Midbrain (tissue), 1 donor: ENCODE results near the gene LYST.

Source experiments
- DNase-seq: peaks from one replicate; lab custom pipeline; 2025; lab: John Stamatoyannopoulos, UW

The LYST gene

DNA sequence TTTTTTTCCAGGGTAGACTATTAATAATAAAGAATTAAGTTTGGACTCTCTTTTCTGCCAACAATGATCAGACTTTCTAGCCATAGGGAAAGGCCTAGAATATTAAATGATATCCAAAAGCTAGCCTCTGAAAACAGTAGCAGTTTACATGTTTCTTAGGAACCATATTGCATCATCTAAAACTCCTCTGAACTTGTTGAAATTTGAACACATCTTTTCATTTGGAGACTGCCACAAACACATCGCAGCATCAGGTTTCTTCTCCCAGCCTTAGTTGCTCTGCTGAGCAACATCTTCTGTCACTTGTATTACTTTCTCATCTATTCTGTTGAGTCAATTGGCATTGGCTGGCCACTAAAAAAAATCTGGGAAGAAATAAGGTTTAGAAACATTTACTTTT, 153.9 kb downstream of the LYST start:
- no peak for DNase-seq

DNA sequence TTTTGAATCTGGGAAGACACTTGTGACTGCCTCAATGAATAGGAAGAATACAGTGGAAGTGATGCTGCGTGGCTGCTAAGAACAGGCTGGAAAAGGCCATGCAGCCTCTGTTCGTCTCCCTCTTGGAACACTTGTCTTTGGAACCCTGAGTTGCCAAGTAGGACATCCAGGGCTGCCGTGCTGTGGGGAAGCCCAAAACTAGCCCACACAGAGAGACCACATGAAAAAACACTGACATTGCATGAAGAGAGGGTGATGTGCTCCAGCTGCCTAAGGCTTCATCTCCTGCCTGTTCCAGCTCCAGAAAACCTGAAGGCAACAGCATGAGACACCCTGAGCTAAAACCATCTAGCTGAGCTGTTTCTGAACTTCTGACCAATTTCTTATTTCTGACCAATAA, 156.0 kb downstream of the LYST start:
- no peak for DNase-seq

DNA sequence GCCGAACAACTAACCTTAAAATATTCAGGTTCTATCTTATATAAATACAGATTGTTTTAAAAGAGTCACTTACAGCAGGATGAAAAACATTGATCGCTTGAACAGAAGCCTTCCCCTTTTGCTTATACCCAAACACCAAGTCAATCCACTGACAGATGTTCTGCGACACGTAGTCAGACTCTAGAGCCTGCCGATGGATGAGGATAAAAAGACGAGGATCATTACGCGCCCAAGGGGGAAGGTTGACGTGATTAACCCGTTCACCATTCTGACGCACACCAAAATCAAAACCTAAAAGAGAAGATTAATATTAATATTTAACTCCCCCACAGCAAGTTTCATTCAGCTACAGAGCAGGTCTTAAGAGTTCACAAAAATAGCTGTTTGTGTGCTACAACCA, 157.7 kb downstream of the LYST start:
- DNase-seq = no peak

DNA sequence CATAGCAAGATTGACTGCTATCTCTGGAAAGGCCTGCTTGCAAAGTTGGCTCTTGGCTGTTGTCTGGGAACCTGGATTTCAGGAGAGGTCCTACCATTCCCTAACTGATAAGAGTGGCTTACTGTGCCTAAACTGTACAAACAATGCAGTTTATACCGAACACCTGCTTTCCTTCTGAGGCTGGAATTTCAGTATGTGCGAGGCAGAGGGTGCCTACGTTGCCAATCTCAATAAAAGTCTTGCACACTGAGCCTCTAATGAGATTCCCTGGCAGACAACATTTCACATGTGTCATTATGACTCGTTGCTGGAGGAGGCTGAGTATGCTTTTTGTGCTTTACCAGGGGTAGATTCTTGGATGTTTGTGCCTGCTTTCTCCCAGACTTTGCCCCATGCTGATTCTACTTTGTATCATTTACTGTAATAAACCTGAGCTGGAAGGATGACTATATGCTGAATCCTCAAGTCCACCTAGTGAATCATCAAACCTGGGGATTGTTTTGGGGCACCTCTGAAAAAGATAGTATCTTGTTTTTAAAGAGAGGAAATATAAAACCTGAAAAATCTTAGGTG, 158.2 kb downstream of the LYST start:
- no peak for DNase-seq

DNA sequence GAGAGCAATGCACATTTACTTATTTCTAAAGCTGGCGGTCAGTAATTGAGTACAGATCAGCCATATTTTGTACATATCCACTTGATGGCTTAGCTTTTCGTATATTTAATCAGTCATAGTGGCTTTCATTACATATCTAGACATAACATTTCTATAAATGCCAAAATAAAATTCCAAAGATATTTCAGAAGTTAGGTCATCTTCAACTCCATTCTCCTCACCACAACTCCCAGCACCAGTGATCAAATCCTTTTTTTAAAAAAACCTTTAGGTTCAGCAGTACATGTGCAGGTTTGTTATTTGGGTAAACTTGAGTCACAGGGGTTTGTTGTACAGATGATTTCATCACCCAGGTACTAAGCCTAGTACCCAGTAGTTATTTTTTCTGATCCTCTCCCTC, 163.2 kb downstream of the LYST start:
- no peak for DNase-seq

DNA sequence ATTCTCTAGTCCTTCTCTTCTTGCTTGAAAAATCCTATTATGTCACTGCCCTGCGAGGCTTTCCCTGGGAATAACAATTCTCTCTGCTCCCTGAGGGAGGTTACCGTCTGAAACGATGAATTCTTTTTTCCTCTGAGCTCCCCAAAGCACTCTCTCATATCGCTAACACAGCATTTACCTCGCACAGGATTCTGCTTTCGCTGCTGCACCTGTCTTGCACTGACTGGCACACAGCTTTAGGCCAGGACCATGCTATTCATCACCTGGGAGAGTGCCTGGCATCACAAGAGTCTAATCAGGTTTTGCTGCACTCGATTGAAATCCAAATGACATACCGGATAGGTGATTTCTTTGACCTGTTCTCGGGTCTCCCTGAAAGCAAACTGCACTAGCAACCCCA, 164.3 kb downstream of the LYST start:
- no peak for DNase-seq

DNA sequence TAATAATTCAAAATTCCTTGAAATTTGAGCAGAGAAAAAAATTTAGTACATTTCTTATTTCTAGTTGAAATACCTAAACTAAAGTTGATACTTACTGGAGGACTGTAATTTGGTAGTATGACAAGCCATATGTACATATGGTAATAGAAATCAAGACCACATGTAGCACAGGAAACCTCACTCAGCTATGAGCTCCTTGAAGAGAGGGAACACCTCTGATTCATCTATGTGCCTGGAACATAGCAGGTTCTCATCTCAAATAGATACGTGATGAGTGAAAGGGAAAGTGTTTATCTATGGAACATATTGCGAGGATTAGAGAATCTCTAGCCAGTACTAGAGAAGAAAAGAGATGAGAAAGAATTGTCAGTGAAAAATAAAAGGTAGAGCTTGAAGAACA, 169.2 kb downstream of the LYST start:
- DNase-seq = no peak

DNA sequence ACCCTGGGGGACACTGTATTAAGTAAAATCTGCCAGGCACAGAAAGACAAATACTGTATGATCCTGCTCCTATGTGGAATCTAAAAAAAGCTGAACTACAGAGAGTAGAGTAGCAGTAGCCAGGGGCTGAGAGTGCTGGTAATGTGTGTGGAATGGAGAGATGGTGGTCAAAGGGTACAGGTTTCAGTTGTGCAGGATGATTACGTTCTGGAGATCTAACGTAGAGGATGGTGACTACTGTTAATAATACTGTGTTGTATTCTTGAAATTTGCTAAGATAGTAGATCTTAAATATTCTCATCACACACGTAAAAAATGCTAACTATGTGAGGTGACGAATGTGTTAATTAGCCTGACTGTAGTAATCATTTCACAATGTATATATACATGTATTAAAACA, 177.3 kb downstream of the LYST start:
- DNase-seq = no peak

DNA sequence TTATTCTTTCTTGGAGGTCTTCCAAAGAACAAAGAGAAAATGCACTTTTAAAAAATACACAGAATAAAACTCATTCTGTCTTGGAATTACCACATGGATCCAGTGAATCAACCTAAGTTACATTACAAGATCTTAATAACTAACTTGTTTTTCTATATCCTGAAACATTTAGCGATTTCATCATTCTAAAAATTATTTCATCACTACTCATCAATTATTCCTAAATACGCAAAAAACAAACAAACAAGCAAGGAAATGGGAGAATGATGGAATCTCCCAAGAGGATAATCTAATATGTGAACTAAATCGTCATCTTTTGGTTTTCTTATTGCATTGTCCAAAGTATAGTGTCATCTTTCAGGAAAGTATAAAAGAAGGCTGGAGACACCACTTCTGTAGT, 178.6 kb downstream of the LYST start:
- no peak for DNase-seq

DNA sequence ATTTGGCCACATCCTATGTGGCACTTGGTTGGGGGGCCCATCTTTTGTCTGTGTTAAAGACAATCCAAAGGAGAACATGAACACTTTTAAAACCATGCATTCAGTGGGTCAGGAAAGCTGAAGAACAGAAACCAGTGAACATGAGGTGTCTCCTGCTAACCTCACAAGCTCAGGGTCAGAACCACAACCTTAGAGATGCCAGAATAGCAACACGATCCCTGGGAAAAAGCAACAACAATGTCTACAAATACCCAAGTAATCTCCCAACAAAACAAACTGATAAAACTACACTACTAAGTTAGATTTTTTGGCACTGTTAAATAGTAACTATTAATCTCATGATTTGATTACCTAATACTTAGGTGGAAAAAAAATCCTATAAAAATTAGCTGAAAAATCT, 183.1 kb downstream of the LYST start:
- DNase-seq = no peak

DNA sequence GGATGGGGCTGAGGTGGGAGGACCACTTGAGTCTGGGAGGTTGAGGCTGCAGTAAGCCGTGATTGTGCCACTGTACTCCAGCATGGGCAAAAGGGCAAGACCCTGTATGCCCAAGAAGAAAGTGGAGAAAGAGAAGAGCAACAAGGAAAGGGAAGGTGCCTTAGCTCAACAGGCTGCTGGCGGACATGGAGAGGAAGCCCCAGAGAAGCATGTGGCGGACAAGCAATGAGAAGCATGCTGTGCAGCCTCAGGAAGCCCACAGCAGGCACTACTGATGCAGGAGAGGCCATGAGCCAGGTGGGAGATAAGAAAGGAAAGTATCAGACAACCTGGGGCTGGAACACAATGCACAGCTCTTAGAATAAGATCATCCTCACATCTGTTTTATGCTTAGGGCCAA, 184.5 kb downstream of the LYST start:
- DNase-seq = no peak

DNA sequence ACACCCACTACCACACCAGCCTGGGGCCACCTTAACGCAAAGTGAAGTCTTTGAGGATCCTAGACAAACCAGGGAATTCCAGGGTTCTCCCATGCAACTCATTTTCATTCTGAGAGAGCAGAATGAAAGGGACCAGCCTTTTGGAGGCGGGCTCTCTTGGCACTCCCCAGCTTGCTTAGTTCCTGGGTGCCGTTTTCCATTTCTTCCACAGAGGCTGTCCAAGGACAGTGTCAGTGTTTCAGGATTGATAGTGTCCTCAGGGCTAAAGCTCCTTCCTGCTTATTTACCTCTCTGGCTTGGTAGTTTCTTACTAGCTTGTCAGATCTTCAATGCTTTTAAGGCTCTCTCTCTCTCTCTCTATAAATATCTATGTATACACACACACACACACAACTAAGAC, 187.1 kb downstream of the LYST start:
- DNase-seq = no peak

DNA sequence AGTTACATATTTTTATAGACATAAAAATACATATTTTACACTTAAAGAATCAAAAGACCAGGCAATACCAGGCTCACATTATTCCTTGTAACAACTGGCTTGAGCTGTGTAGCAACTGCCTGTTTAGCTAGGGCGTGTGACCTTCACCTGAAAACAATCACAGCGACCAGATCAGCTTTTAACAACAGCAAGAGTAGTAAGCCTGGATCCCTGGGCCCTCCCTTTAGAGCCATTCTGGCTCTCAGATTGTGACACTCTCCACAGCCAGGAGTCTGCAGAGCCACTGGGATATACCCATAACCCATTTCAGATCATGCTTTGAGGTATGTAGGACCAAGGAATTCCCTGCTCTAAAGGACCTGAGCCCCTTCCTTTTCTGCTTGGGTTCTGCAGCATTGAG, 187.7 kb downstream of the LYST start:
- DNase-seq = no peak

DNA sequence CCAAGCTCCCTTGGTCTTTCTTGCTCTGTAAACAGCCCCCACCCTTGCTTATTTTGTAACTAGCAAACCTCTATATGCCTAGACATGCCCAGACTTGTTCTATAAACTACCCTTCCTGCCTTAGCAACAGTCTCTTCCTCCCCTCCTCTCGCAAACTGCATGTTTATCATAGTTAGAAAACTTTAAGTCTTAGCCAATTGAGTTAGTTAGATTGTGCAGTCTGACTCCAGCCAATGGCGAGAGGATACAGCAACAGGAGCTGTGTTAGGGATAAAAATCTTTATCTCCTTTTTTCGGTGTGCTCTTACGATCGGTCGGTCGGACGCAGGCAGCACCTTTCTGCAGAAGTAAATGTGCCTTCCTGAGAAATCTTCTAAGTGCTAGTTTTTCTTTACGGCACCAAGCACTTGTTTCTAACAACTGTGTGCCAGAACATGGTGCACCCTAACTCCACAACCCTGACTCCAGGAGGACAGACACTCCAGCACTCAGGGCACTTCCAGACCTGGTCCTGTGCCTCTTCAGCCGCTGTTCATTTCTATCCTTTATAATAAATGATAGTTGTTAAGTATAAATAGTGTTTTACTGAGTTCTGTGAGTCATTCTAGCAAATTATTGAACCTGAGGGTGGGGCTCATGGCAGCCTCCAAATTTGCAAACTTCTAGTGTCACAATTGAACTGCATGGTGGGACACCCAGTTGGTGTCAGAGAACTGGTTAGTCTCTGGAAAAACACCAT, 191.4 kb downstream of the LYST start:
- no peak for DNase-seq

DNA sequence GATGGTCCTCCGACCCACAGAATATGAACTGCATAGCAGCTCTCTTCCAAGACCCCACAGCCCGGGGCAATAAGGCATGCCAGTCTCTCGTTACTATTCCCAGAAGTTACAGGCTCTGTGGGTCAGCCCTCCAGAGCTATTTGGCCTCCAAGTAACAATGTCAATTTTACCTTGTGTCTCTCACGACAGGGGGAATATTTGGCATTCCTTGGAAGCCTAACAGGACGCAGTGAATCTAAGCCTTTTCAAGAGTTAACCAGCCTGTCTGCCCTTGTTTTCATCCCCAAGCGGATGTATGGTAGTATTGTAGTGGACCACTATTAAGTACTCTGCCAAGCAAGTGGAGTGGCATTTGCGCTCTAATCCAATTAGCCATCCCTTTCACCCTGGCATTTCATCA, 192.7 kb downstream of the LYST start:
- DNase-seq = no peak

DNA sequence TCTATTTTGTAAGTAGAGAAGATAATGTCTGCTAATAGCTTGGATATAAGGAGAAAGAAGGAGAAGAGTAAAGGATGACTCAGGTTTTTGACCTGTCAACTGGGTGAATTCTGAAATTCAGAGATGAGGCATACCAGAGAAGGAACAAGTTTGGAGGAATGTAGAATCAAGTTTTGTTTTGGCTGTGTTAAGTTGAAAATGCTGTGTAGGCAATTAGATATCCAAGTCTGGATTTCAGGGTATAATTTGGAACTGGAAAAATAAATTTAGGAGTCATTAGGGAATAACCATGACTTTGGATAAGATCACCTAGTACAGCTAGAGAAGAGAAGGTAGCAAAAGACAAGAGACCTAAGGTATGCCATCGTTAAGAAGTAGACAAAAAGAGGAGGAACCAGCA, 194.7 kb downstream of the LYST start:
- no peak for DNase-seq

DNA sequence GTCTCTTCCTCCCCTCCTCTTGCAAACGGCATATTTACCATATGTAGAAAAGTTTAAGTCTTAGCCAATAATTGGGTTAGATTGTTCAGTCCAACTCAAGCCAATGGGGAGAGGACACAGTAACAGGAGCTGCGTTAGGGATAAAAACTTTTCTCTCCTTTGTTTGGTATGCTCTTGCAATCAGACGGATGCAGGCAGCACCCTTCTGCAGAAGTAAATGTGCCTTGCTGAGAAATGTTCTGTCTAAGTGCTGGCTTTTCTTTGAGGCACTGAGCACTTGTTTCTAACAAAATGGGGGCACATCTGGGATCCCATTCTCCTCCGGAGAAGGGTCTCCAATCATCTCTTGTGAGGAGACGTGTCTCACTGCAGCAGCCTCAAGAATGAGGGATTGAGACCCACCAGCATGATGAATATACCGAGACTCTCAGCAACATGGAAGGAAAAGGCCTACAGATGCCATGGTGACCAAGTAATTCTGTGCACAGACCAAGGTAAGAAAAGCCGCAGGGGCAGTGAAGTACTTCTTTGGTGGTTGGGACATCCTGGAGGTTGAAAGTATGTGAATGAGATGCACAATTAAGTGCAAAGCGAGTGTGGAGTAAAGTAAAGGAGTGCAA, 196.4 kb downstream of the LYST start:
- no peak for DNase-seq

DNA sequence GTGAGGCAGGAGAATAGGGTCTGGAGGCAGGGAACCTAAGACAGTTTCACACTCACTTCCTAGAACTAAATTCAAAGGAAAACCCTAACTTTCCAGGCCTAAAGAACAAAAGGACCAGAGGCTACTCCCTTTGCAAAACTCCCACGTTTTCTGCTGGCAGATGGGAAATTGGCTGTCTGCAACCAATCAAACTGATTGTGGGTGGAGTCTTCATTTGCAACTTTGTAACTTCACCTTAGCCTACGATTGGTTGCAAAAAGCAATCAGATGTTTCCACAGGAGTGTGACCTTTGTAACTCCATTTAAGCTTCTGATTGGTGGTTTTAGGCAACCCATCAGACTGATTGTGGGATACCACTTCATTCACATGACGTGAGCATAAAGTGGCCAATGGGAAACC, 197.4 kb downstream of the LYST start:
- DNase-seq = no peak

DNA sequence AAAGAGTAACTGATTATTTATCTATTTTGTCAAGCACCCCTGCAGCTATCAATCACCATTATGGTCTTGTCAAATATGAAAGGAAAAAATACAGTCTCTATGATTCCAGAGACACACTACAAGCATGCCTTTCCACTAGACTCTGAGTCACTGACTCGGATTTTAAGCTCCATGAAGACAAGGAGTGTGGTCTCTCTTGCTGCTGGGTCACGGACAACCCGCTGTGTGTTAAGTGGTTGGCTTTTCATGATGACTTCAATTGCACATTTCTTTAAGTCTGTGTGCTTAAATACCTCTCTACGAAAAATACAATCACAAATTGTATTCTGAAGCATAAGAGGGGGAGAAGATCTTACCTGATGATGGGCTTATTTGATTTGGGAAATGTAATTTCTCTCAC, 203.1 kb downstream of the LYST start:
- no peak for DNase-seq

DNA sequence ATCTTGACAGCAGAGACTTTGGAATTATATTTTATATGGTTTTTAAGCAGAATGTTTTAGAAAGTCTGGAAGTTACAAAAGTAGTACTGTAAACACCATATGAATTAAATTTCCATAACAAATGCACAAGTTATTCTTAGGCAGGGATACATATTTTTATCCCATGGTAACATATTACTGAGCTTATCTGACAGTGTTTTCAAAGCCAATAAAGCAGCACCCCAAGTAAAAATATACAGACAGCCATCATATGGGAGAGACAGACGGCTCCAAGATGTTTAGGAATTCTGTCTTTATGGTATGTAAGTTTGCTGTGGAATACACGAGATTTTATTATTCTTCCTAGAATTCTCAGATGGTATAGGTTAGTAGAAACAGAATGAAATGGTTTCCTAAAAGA, 205.1 kb downstream of the LYST start:
- no peak for DNase-seq

DNA sequence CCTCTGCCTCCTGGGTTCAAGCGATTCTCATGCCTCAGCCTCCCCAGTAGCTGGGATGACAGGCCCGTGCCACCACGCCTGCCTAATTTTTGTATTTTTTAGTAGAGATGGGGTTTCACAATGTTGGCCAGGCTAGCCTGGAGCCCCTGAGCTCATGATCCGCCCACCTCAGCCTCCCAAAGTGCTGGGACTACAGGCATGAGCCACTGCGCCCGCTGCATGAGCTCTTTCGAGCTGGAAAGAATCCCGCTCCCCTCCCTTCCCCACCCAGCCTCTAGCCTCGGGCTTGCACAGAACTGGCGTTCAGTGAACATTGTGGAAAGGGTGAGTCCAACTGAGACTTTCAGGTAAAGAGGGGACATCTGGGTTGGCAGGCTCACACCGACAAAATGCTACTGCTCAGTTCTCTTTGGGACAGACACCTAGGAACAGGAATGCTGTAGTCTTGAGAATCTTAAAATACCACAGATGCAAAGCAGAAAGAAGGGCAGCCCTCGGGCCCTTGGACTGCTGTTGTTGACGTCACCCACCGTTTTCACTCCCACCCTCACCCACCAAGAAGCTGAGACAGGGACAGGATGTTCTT, 207.4 kb downstream of the LYST start:
- no peak for DNase-seq

DNA sequence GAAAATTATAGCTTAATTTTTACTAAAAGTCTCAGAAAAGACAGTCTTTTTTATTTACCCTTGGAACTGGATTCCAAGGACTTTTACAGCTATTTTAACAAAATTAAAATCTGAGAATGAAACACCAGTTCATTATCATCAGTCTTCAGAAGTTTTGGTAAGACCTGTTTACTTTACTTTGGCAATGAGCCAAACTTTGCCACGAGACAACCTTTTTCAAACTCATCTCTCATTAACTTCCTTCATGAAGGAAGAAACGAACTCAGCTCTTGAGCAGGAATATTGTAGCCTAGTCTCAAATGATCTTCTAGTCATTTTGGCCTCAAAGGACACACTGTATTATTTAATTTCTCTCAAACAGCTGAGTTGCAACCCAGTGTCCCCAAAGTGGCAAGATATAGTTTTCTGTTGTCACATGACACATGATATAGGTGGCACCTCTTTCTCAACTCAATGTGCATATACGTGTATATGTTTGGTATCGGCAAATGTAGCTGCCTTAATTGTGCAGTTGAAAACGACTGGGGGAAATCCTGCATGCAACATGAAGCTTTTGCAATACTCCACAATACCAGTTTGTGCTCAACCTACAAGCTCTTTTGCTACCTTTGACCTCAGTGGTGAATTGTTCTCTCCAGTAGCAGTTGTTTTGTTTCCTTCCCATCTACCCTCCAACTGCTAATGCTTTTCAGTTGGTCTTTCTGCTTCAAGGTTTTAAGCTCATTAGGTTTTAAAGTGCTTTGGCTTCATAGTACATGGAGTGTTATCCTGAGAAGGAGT, 208.8 kb downstream of the LYST start:
- no peak for DNase-seq

DNA sequence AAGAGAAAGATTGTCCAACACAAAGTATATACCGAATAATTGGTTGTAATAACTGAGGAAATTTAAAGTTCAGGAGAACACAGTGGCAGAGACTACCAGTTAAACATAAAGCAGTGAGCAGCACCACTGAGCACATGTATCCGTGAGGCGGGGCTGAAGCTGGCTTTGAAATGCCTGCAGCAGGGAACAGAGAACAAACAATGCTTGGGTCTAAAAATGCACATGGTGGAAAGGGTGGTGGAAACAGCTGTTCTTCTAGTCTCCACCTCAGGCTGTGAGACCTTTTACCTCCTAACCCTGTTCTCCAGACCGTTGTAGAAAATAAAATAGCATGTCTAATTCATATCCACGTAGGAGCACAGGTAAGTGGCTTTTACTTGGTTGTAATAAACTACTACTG, 209.4 kb downstream of the LYST start:
- DNase-seq = no peak
